GM18951 (cell line): Measurements from ENCODE around the gene CIDEC.
"Not testable (repeated sequence)": the region's sequence is repeated elsewhere in the genome, so short reads cannot be mapped to it uniquely, and the experiment has no call there.

Experiments
- POLR2A ChIP-seq: IDR thresholded peaks from 4 replicates; pipeline ENCODE4 v1.6.1; 2011; ENCODE audit warnings: mild to moderate bottlenecking; ENCODE audit not compliant: insufficient read length, insufficient read depth; ENCODE audit errors: extremely low read depth
- in situ Hi-C: fragments of 300-500 bp; cut with MboI; formaldehyde crosslinking; loops from one replicate; pipeline ENCODE4 v1.12.0; 2022; ENCODE audit warnings: low sequenced_read_pairs, mixed read lengths, inconsistent platforms; ENCODE audit not compliant: unreplicated experiment

CIDEC gene

GRCh38 chr3:9852528-9852927 lies 27.5 kb downstream of the CIDEC start:
- no peak for TF ChIP-seq POLR2A
- in situ Hi-C loops: no loop called here

- in situ Hi-C loops: not testable (repeated sequence)
Observed at GRCh38 chr3:9851926-9852325, 28.1 kb downstream of the CIDEC start.

DNA sequence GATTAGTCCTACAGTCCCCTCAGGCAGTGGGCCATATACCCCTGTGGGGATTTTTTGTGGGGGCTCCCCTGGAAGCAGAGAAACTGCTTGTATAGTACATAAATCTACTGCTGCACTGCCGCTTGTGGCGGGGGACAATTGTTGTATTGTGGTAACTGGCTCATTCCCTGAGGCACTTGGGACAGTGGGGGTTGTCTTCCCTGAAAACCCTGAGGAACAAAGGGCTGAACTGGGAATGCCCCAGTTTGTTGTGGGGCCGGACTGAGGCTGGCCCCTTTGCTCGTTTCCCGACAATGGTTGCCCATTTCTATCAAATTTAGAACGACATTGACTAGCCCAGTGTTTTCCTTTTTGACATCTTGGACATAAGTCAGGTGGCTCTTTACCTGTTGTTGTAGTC lies 28.7 kb downstream of the CIDEC start:
- in situ Hi-C loops: not testable (repeated sequence)

- in situ Hi-C loops: not testable (repeated sequence)
Observed at GRCh38 chr3:9848860-9849259, 31.2 kb downstream of the CIDEC start.

DNA sequence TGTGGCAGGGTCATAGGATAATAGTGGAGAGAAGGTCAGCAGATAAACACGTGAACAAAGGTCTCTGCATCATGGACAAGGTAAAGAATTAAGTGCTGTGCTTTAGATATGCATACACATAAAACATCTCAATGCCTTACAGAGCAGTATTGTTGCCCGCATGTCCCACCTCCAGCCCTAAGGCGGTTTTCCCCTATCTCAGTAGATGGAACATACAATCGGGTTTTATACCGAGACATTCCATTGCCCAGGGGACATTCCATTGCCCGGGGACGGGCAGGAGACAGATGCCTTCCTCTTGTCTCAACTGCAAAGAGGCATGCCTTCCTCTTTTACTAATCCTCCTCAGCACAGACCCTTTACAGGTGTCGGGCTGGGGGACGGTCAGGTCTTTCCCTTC lies 32.2 kb downstream of the CIDEC start:
- in situ Hi-C loops: not testable (repeated sequence)

DNA sequence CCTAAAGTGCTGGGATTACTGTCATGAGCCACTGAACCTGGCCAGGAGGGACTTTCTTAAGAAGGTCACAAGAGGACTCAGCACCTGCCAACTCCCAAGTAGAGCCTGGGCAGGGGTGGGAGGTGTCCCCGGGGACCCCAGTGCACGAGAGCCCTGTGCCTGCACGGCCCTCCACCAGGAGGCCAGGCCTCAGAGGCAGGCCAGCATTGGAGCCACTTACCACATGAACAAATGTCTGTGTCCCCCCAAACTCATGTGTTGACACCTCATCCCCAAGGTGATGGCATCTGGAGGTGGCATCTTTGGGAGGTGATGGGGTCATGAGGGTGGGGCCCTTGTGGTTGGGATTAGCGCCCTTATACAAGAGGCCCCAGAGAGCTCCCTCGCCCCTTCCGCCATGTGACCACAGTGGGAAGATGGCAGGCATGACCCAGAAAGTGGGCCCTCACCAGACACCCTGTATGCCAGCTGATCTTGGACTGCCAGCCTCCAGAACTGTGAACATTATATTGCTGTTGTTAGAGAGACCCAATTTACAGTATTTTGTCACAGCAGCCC lies 33.0 kb downstream of the CIDEC start:
- no peak for TF ChIP-seq POLR2A
- in situ Hi-C loops: no loop called here

DNA sequence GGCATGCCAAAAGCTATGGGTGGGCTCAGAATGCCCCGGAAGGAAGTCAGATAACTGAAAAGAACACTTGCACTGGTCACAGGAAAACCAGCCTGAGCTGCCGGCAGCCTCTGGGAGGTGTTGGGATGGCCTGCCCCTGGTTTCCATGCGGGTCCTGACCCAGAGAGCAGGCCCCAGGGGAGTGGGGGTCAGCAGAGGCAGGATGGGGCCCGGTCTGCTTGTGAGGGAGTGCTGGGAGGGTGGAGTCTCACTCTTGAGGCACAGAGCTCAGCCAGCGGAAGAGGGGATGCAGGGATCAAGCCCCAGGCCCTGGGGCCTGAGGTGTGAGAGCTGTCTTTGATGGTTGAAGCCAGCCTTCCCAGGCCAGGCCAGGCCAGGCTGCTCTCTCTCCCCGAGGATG lies 33.8 kb downstream of the CIDEC start:
- in situ Hi-C loops: no loop called here
- no peak for TF ChIP-seq POLR2A

DNA sequence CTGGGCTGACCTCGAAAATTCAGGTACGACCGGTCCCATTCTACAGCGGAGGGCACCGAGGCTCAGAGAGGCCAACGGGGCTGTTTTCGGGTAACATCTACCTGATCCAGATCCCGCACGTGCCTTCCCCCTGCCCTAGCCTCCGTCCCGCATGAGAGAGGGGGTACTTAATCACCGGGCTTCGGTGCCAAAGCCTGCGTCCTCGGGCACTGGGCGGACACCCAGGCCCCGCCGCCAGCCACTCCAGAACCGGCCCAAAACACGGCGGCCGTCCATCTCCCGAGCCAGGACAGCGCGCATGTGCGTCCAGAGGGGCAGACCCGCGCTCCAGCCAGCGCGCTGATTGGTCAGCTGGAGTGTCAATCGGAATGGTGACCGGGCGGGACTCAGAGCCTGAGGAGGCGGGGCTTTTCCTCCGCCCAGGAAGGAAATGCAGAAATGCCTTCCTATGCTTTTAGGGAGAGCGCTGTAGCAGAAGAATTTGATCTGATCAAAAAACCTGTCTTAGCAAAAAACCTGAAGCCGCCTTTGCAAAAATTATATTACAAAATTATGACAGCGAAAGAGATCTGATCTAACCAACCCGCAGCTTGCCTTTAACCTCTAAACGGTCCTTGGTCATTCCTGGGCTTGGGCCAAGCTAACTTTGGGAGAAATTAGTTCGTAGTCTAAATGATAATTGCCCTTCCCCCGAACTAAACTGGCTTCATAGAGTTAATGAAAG lies 36.2 kb downstream of the CIDEC start, which contains the start of gene RPUSD3:
TSS of gene RPUSD3 (minus strand) at position 294 of the 724 bp plus-strand sequence. CDS start at position 276, 18 bp downstream.
- in situ Hi-C loops: no loop called here
- peak; percentile 88 for TF ChIP-seq POLR2A

- TF ChIP-seq POLR2A: no peak
- in situ Hi-C loops: no loop called here
Observed at GRCh38 chr3:9841015-9841414, 39.0 kb downstream of the CIDEC start.

DNA sequence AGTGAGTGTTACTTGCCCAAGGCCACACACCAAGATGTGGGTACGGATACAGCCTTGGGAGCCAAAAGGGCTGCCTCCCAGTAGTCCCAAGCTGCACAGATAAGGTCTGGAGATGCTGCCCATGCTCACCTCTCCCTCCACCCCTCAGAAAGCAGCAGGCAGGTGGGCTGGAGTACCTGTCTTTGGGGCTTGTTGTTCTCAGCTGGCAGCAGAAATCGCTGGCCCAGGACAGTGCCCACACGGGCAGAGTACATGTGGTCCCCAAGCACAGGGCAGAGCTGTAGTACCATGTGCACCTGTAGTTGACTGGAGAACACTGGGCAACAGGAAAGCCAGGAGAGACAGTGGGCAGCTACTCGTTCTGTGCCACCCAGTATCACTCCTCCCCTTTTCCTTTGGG lies 41.2 kb downstream of the CIDEC start:
- TF ChIP-seq POLR2A: no peak
- in situ Hi-C loops: no loop called here

- in situ Hi-C loops: no loop called here
- no peak for TF ChIP-seq POLR2A
Observed at GRCh38 chr3:9837701-9838582, 42.1 kb downstream of the CIDEC start.

DNA sequence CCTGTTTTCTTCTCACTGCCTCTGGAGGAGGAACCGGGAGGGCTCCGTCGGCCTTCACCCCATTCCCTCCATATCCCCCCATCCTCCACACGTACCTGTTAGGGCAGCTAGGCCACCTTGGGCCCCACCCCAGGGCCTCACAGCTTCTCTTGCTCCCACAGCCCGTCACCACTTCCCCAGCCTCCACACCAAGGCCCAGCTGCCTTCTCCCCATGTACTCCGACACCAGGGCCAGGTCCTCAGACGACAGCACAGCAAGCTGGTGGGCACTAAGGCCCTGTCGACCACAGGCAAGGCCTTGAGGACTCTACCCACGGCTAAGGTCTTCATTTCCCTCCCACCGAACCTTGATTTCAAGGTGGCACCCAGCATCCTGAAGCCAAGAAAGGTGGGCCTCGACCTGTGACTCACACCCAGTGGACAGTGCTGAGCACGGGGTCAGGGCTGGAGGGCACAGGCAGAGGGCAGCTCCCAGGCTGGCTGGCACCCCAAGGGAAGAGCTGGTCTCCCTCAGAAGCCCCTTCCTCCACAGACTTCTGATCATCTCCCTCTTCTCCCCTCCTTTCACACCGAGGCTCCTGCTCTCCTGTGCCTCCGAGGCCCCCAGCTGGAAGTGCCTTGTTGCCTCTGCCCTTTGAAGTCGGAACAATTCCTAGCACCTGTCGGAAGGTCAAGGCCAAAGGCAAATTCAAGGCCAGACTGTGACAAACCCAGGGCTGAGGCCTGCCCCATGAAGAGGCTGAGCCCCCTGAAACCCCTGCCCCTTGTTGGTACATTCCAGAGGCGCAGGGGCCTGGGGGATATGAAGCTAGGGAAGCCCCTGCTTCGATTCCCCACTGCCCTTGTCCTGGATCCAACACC lies 45.3 kb downstream of the CIDEC start:
- in situ Hi-C loops: no loop called here
- no peak for TF ChIP-seq POLR2A

GRCh38 chr3:9833078-9833477 lies 47.0 kb downstream of the CIDEC start:
- in situ Hi-C loops: no loop called here
- no peak for TF ChIP-seq POLR2A

DNA sequence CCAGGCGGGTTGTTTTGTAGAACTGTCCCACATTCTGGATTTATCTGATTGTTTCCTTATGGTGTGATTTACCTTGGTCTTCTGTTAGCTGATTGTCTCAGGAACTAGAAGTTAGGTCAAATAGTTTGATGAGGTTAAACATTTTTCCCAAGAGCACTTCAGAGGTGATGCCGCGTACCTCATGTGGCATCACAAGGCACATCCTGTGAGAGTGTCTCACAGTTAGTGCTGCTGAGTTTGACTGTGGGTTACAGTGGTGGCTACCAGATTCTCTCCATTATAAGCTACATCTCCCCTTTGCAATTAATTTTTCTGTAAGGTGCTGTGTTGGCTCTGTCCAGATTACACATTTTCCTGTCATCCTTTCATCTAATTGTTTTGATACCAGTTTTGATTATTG lies 48.8 kb downstream of the CIDEC start:
- in situ Hi-C loops: no loop called here
- no peak for TF ChIP-seq POLR2A
